C4-2B (cell line): ENCODE data around the gene PEPD.

Experiments used
- CTCF ChIP-seq: fragments of 450-650 bp; conservative IDR thresholded peaks from 2 replicates; pipeline ENCODE4 v1.5.1; 2017; ENCODE audit warnings: mild to moderate bottlenecking
- ZFX ChIP-seq: fragments of 450-650 bp; IDR thresholded peaks from 2 replicates; pipeline ENCODE4 v1.6.1; 2017

- no peak for TF ChIP-seq CTCF
- no peak for TF ChIP-seq ZFX
These were observed 58.4 kb downstream of the PEPD start for GRCh38 chr19:33463199-33463598.
